H1 (cell line): ENCODE results near the gene NIPAL4. TPM values are rescaled to one million over a fixed set of nuclear protein-coding genes. Genes with fewer than 3 reads are reported as not detected.

ENCODE experiments used
- CTCF ChIA-PET: fragments of 300-600 bp; sonication (Branson Sonifier 250); formaldehyde crosslinking; loops from one replicate; lab custom pipeline; 2021; ENCODE audit not compliant: partially characterized antibody; lab: Charles Lee
- POLR2A ChIA-PET: fragments of 300-600 bp; sonication (Branson Sonifier 250); formaldehyde crosslinking; loops from one replicate; lab custom pipeline; 2021; ENCODE audit warnings: inconsistent platforms; ENCODE audit not compliant: partially characterized antibody; lab: Charles Lee
- DNase-seq, 2 experiments: peaks; one replicate each; pipeline versions ENCODE4 v3.0.0 to v3.0.0-alpha.2; 2010 to 2022; ENCODE audit warnings: low spot score in 2 of 2, low read depth in 1 of 2, mixed read lengths in 1 of 2
- FAIRE-seq: peaks from 2 replicates; lab custom pipeline; 2011; peaks lifted over from hg19 to GRCh38; lab: Jason Lieb, UNC
- H2AFZ ChIP-seq: 2 replicates; pipeline ENCODE4 v1.8.1; 2012; ENCODE audit warnings: low read length, inconsistent platforms
- H2AK5ac ChIP-seq: 2 replicates; pipeline ENCODE4 v1.6.1; 2013; ENCODE audit warnings: low read depth, low read length
- H2BK120ac ChIP-seq: replicated peaks from 2 replicates; pipeline ENCODE3; 2013; ENCODE audit warnings: low read depth, low read length, inconsistent platforms
- H2BK12ac ChIP-seq: 2 replicates; pipeline ENCODE4 v1.6.1; 2013; ENCODE audit warnings: low read depth, low read length
- H2BK15ac ChIP-seq: 2 replicates; pipeline ENCODE4 v1.6.1; 2013; ENCODE audit warnings: low read length
- H2BK20ac ChIP-seq: 2 replicates; pipeline ENCODE4 v1.6.1; 2013; ENCODE audit warnings: low read length
- H2BK5ac ChIP-seq: 2 replicates; pipeline ENCODE4 v1.6.1; 2013; ENCODE audit warnings: low read depth, low read length
- H3K14ac ChIP-seq: 2 replicates; pipeline ENCODE4 v1.6.1; 2013; ENCODE audit warnings: inconsistent platforms; ENCODE audit not compliant: insufficient read length
- H3K18ac ChIP-seq: 2 replicates; pipeline ENCODE4 v1.6.1; 2013; ENCODE audit warnings: low read length; ENCODE audit errors: extremely low read depth
- H3K23ac ChIP-seq: 2 replicates; pipeline ENCODE4 v1.6.1; 2013; ENCODE audit warnings: inconsistent platforms; ENCODE audit not compliant: insufficient read length
- H3K23me2 ChIP-seq: 2 replicates; pipeline ENCODE4 v1.6.1; 2013; ENCODE audit warnings: low read depth, low read length
- H3K27ac ChIP-seq: 2 replicates; pipeline ENCODE4 v1.6.1; 2011; ENCODE audit warnings: low read depth, low read length, inconsistent platforms
- H3K27me3 ChIP-seq, 4 experiments: replicated peaks in 1 of 4; 1 replicate in 1 of 4; 2 replicates in 3 of 4; pipeline versions ENCODE4 v1.6.1 to v1.8.1; 2011 to 2013; ENCODE audit warnings: low read length in 3 of 4, mild to moderate bottlenecking in 3 of 4, inconsistent platforms in 2 of 4, mixed read lengths in 2 of 4, moderate library complexity in 1 of 4; ENCODE audit not compliant: control insufficient read depth in 3 of 4, insufficient read depth in 3 of 4; ENCODE audit errors: extremely low read depth in 1 of 4
- H3K36me3 ChIP-seq, 4 experiments: 2 replicates each; pipeline versions ENCODE4 v1.6.1 to v1.8.1; 2011 to 2013; ENCODE audit warnings: mild to moderate bottlenecking in 4 of 4, low read length in 3 of 4, moderate library complexity in 2 of 4, control low read depth in 1 of 4, inconsistent platforms in 1 of 4; ENCODE audit not compliant: insufficient read depth in 4 of 4, control insufficient read depth in 2 of 4
- H3K4ac ChIP-seq: replicated peaks from 2 replicates; pipeline ENCODE3; 2013; ENCODE audit warnings: low read length, low read depth, mixed read lengths, inconsistent platforms; ENCODE audit not compliant: insufficient read length
- H3K4me1 ChIP-seq, 4 experiments: replicated peaks in 1 of 4; 1 replicate in 1 of 4; 2 replicates in 3 of 4; pipeline versions ENCODE4 v1.6.1 to v1.8.1; 2011 to 2013; ENCODE audit warnings: low read length in 3 of 4, inconsistent platforms in 2 of 4, mixed read lengths in 1 of 4; ENCODE audit not compliant: insufficient read depth in 4 of 4, control insufficient read depth in 3 of 4
- H3K4me2 ChIP-seq, 2 experiments: 2 replicates each; pipeline versions ENCODE4 v1.6.1 to v1.8.1; 2011 to 2013; ENCODE audit warnings: low read depth in 2 of 2, low read length in 2 of 2, control low read depth in 1 of 2, inconsistent platforms in 1 of 2, mild to moderate bottlenecking in 1 of 2; ENCODE audit not compliant: insufficient read depth in 1 of 2
- H3K4me3 ChIP-seq, 4 experiments: fragments of 200-600, 300-600 bp in 1 of 4; sonication (generic), shearing (Covaris generic), sonication (Bioruptor Twin) in 1 of 4; 2 replicates each; pipeline versions ENCODE4 v1.5.1 to v1.8.1; 2011 to 2016; ENCODE audit warnings: low read length in 4 of 4, low read depth in 3 of 4, control low read depth in 2 of 4, inconsistent platforms in 2 of 4, mild to moderate bottlenecking in 2 of 4, mixed read lengths in 1 of 4, moderate library complexity in 1 of 4; ENCODE audit not compliant: insufficient read depth in 2 of 4; ENCODE audit errors: extremely low read depth in 1 of 4
- H3K56ac ChIP-seq: replicated peaks from 2 replicates; pipeline ENCODE3; 2013; ENCODE audit warnings: low read depth, mild to moderate bottlenecking, mixed read lengths, low read length, inconsistent platforms; ENCODE audit not compliant: insufficient read length
- H3K79me1 ChIP-seq: 2 replicates; pipeline ENCODE4 v1.6.1; 2013; ENCODE audit warnings: low read depth, low read length, control low read depth
- H3K79me2 ChIP-seq, 2 experiments: 2 replicates each; pipeline versions ENCODE4 v1.6.1 to v1.8.1; 2012 to 2013; ENCODE audit warnings: low read length in 2 of 2, mild to moderate bottlenecking in 2 of 2, inconsistent platforms in 1 of 2; ENCODE audit not compliant: insufficient read depth in 2 of 2, control insufficient read depth in 1 of 2
- H3K9ac ChIP-seq, 4 experiments: replicated peaks in 1 of 4; 1 replicate in 1 of 4; 2 replicates in 3 of 4; pipeline versions ENCODE4 v1.6.1 to v1.8.1; 2011 to 2013; ENCODE audit warnings: low read depth in 3 of 4, low read length in 3 of 4, control low read depth in 2 of 4, mild to moderate bottlenecking in 2 of 4, moderate library complexity in 2 of 4, inconsistent platforms in 1 of 4; ENCODE audit errors: extremely low read depth in 1 of 4
- H3K9me3 ChIP-seq, 2 experiments: 2 replicates each; pipeline versions ENCODE4 v1.6.1 to v1.8.1; 2012 to 2013; ENCODE audit warnings: mild to moderate bottlenecking in 2 of 2, moderate library complexity in 2 of 2, control low read depth in 1 of 2, inconsistent platforms in 1 of 2, low read depth in 1 of 2, low read length in 1 of 2, mixed read lengths in 1 of 2; ENCODE audit not compliant: insufficient read depth in 2 of 2
- H4K20me1 ChIP-seq, 2 experiments: replicated peaks in 1 of 2; 2 replicates each; pipeline versions ENCODE3 to v1.8.1; 2011 to 2013; ENCODE audit warnings: inconsistent platforms in 2 of 2, low read length in 2 of 2, mild to moderate bottlenecking in 1 of 2; ENCODE audit not compliant: insufficient read depth in 2 of 2, control insufficient read depth in 1 of 2
- H4K5ac ChIP-seq: 2 replicates; pipeline ENCODE4 v1.6.1; 2013; ENCODE audit warnings: low read length, low read depth, mixed read lengths, inconsistent platforms; ENCODE audit not compliant: insufficient read length
- H4K8ac ChIP-seq: 2 replicates; pipeline ENCODE4 v1.8.0; 2013; ENCODE audit warnings: mild to moderate bottlenecking, moderate library complexity, low read length, inconsistent platforms; ENCODE audit not compliant: insufficient read depth; ENCODE audit errors: extremely low read depth
- H4K91ac ChIP-seq: replicated peaks from 2 replicates; pipeline ENCODE3; 2013; ENCODE audit warnings: low read length, mixed read lengths, inconsistent platforms; ENCODE audit not compliant: insufficient read length
- ASH2L ChIP-seq: fragments of 200-600, 300-600 bp; sonication (generic); IDR thresholded peaks from one replicate; pipeline ENCODE4 v1.7.1; 2017; ENCODE audit warnings: low read length
- CEBPB ChIP-seq: IDR thresholded peaks from 2 replicates; pipeline ENCODE4 v1.6.1; 2012; ENCODE audit warnings: low read depth, low read length
- CHD2 ChIP-seq: IDR thresholded peaks from 2 replicates; pipeline ENCODE4 v1.6.1; 2012; ENCODE audit warnings: low read length, improper control_type of control experiment
- CREB1 ChIP-seq: IDR thresholded peaks from 2 replicates; pipeline ENCODE4 v1.6.1; 2012; ENCODE audit warnings: inconsistent platforms
- EGR1 ChIP-seq: IDR thresholded peaks from 2 replicates; pipeline ENCODE4 v1.6.1; 2011; ENCODE audit warnings: low read depth, low read length, borderline replicate concordance
- HDAC2 ChIP-seq, 2 experiments: fragments of 300-600 bp in 1 of 2; sonication (generic) in 1 of 2; IDR thresholded peaks; 2 replicates each; pipeline ENCODE4 v1.6.1; 2011 to 2012; ENCODE audit warnings: low read depth in 2 of 2, low read length in 2 of 2, mild to moderate bottlenecking in 2 of 2, moderate library complexity in 2 of 2, borderline replicate concordance in 1 of 2, inconsistent platforms in 1 of 2
- NANOG ChIP-seq: IDR thresholded peaks from 2 replicates; pipeline ENCODE4 v1.6.1; 2011; ENCODE audit warnings: low read length, low read depth, mild to moderate bottlenecking, inconsistent platforms; ENCODE audit not compliant: insufficient read depth, poor library complexity, severe bottlenecking
- POU5F1 ChIP-seq: IDR thresholded peaks from 2 replicates; pipeline ENCODE4 v1.6.1; 2011; ENCODE audit warnings: low read depth, mild to moderate bottlenecking, low read length, moderate library complexity
- RNF2 ChIP-seq: fragments of 200-900, 300-1000 bp; sonication (generic); IDR thresholded peaks from 2 replicates; pipeline ENCODE4 v1.7.1; 2016; ENCODE audit warnings: borderline replicate concordance, low read depth, mild to moderate bottlenecking, antibody characterized with exemption, low read length; ENCODE audit not compliant: poor library complexity, severe bottlenecking; ENCODE audit errors: missing control alignments
- SIN3A ChIP-seq, 2 experiments: IDR thresholded peaks in 1 of 2; conservative IDR thresholded peaks in 1 of 2; 2 replicates each; pipeline ENCODE4 v1.6.1; 2011 to 2012; ENCODE audit warnings: low read length in 2 of 2, improper control_type of control experiment in 1 of 2, low read depth in 1 of 2, mild to moderate bottlenecking in 1 of 2
- SRF ChIP-seq: IDR thresholded peaks from 2 replicates; pipeline ENCODE4 v1.6.1; 2011; ENCODE audit warnings: mild to moderate bottlenecking, low read depth, low read length, moderate library complexity
- TCF12 ChIP-seq: IDR thresholded peaks from 2 replicates; pipeline ENCODE4 v1.6.1; 2011; ENCODE audit warnings: low read depth, mild to moderate bottlenecking, low read length
- WGBS, 2 experiments: shearing (Covaris generic) in 1 of 2; methylation state at CpG; one replicate each; pipeline versions ENCODE4 v1.1.6 to v1.1.7; 2013 to 2015; ENCODE audit warnings: low lambda C conversion rate in 2 of 2, mixed read lengths in 2 of 2, inconsistent platforms in 1 of 2, low coverage in 1 of 2, missing lambda C conversion rate in 1 of 2; ENCODE audit not compliant: insufficient replicate concordance in 2 of 2, insufficient coverage in 1 of 2, insufficient read length in 1 of 2; ENCODE audit errors: extremely low coverage in 1 of 2, missing lambda C conversion rate in 1 of 2; 5-methylcytosine and 5-hydroxymethylcytosine counted together
- polyA plus RNA-seq, 7 experiments: library from polyadenylated mRNA; depleted of rRNA in 3 of 7; stranded (reverse) in 5 of 7; unstranded in 2 of 7; fragments of >200 nt in 5 of 7; fragments of 200-250 nt in 2 of 7; gene quantifications; 1 replicate in 5 of 7; 2 replicates in 1 of 7; 4 replicates in 1 of 7; pipeline versions ENCODE4 v1.2.1 to v1.2.3, GENCODE V29; 2011 to 2013; ENCODE audit warnings: missing spikeins in 2 of 7, mixed read lengths in 2 of 7
- total RNA-seq: library from RNA; stranded (reverse); fragmentation: NEBNext Ultra II Directional; extraction: Animal tissue kit (Norgen Biotek cat#: 25700); gene quantifications from 2 replicates; pipeline ENCODE4 v1.2.1, GENCODE V29; 2021

Gene NIPAL4
- total and polyA plus RNA-seq, 2 of the 8 experiments (the other 6 are each of a cell fraction or from before 2014, with no cell fraction given) = 0.09 to 0.20 TPM

DNA sequence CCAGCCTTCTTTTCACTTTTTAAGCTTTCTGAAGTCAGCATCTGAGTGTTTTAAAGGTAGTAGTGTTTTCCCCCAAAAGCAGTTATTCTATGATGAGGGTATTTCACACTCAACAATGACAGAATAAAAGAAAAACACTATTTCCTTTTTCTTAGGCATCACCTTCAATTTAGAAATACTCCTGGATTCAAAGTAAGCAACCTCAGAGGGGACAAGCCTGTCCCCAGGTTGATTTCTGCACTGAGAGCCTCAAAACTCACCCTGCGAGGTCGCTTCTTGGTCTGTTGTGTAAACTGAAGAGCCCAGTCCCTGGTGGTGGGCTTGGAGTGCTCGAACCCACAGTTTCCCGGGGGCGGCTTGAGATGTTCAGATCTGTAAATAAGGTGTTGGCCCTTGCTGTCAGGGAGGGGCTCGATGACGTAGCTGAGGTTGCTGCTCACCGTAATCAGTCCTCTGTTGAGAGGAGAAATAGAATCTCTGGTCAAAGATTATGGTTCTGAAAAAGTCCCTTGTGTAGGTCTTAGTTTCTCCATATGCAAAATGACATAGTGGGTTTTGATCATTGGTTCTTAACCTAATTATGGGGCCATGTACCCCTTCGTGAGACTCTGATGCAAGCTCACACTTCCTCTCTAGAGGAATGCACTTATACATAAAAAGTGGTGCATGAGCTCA, 59.7 kb downstream of the NIPAL4 start:
- H3K79me2 ChIP-seq = no peaks in the 10 kb centered on the region
- TF ChIP-seq SIN3A (conservative IDR thresholded peaks at IDR 0.05 in 1 of 2, IDR thresholded peaks at IDR 0.05 in 1 of 2; ENCODE audit: low read depth in 1 of 2, low read length in 2 of 2) (no peak), EGR1 (no peak), POU5F1 (no peak), NANOG (no peak), CHD2 (no peak), CREB1 (no peak), ASH2L (no peak), SRF (no peak), HDAC2 (IDR thresholded peaks at IDR 0.05; ENCODE audit: borderline replicate concordance in 1 of 2, low read depth in 2 of 2, low read length in 2 of 2) (no peak), RNF2 (no peak), TCF12 (no peak), CEBPB (no peak)

More for the DNA sequence above, 59.7 kb downstream of the NIPAL4 start:
- no peak for FAIRE-seq
- Histone ChIP-seq H3K27me3 (no peaks in the 10 kb centered on the region), H3K18ac (no peak overlapping the region), H3K9me3 (no peaks in the 10 kb centered on the region), H3K36me3 (no peaks in the 10 kb centered on the region; a peak in 1 of 8 replicates), H3K23ac (no peak overlapping the region), H3K23me2 (no peaks in the 10 kb centered on the region), H2BK15ac (no peak overlapping the region), H2BK120ac (no peak overlapping the region), H2BK12ac (no peak overlapping the region), H4K8ac (no peak overlapping the region), H3K4me1 (no peaks in the 10 kb centered on the region), H2AFZ (no peak overlapping the region), H4K91ac (no peak overlapping the region), H3K56ac (no peak overlapping the region), H2BK5ac (no peak overlapping the region), H3K4ac (no peak overlapping the region), H2AK5ac (no peak overlapping the region), H3K79me1 (no peaks in the 10 kb centered on the region), H3K14ac (no peak overlapping the region), H3K4me2 (no peak overlapping the region), H3K9ac (no peak overlapping the region), H3K27ac (no peak overlapping the region), H3K4me3 (no peak overlapping the region), H4K5ac (no peak overlapping the region), H2BK20ac (no peak overlapping the region), H4K20me1 (peaks cover 0 to 2% of the 10 kb centered on the region in 2 experiments)
- POLR2A ChIA-PET = no interaction called here
- CTCF ChIA-PET = interaction anchor here (0.5 to 1.6 kb wide), 5 partner anchors 14 to 223 kb away, joined by 3 read pairs; partner anchors contain the start of gene LSM11
- no peak for DNase-seq
- WGBS, 2 experiments = 95% methylated on average over 9 of the region's 9 CpGs; no CpG with 5 or more reads in 1 of the 2 experiments
